ENCODE measurements around the gene ANAPC16. TPM values are rescaled to one million over a fixed set of nuclear protein-coding genes. Genes with fewer than 3 reads are reported as not detected.
A peak's percentile ranks its signal among the peaks of the same experiment; 100 is the strongest.

Gene ANAPC16
- total and polyA plus RNA-seq, 2 experiments from 2014 or later: 77.5 to 126 TPM

GRCh38 chr10:72241691-72242252 is 26.0 kb downstream of the ANAPC16 start:
- H3K4me1 ChIP-seq (ENCODE audit: insufficient read depth): no peaks in the 10 kb centered on the region
- H3K4me3 Mint-ChIP-seq: no peak overlapping the region
- no peak overlapping the region for H3K27ac ChIP-seq (ENCODE audit: low read depth)
- peak overlapping the region; percentile 59 for H2AFZ ChIP-seq
- no peaks in the 10 kb centered on the region for H4K20me1 ChIP-seq (replicated peaks; ENCODE audit: insufficient read depth)
- peaks cover 14% of the 10 kb centered on the region for H3K4me1 Mint-ChIP-seq
- TF ChIP-seq POLR2AphosphoS5 (IDR thresholded peaks at IDR 0.05; ENCODE audit: low read depth) (no peak), EZH2 (IDR thresholded peaks at IDR 0.05; ENCODE audit: low read depth, unreplicated experiment) (no peak)
- no peak overlapping the region for H3K27ac Mint-ChIP-seq
- no peak for DNase-seq (ENCODE audit: low spot score)
- H3K36me3 Mint-ChIP-seq (ENCODE audit: low read depth): peaks cover 3% of the 10 kb centered on the region; the same call in 2 of the 3 replicates
- H3K36me3 ChIP-seq (ENCODE audit: insufficient read depth): no peaks in the 10 kb centered on the region
- no peak overlapping the region for H3K4me2 ChIP-seq
- no peaks in the 10 kb centered on the region for H3K79me2 ChIP-seq (replicated peaks; ENCODE audit: insufficient read depth)
- H3K27me3 Mint-ChIP-seq (ENCODE audit: insufficient read depth, low read depth, poor library complexity): peaks cover 14% of the 10 kb centered on the region
- no peaks in the 10 kb centered on the region for H3K27me3 ChIP-seq (ENCODE audit: insufficient read depth)
- H3K4me3 ChIP-seq: no peak overlapping the region
- peaks cover 6% of the 10 kb centered on the region; the same call in 1 of the 2 replicates for H3K9me2 ChIP-seq (ENCODE audit: insufficient read depth)
- peaks cover 4% of the 10 kb centered on the region; the same call in 1 of the 2 replicates for H3F3A ChIP-seq (replicated peaks; ENCODE audit: low read depth)
- H3K9me3 Mint-ChIP-seq: no peaks in the 10 kb centered on the region
- no peak for ATAC-seq

GRCh38 chr10:72242675-72243074 is 26.9 kb downstream of the ANAPC16 start:
- H3K4me2 ChIP-seq: no peak overlapping the region
- peaks cover 16% of the 10 kb centered on the region for H3K4me1 Mint-ChIP-seq
- H3K36me3 Mint-ChIP-seq (ENCODE audit: low read depth): no peaks in the 10 kb centered on the region; the same call in 2 of the 3 replicates
- H3F3A ChIP-seq (replicated peaks; ENCODE audit: low read depth): no peaks in the 10 kb centered on the region; the same call in 1 of the 2 replicates
- H3K9me3 Mint-ChIP-seq: no peaks in the 10 kb centered on the region
- H3K27me3 ChIP-seq (ENCODE audit: insufficient read depth): no peaks in the 10 kb centered on the region
- H4K20me1 ChIP-seq (replicated peaks; ENCODE audit: insufficient read depth): no peaks in the 10 kb centered on the region
- peak; percentile 31 for DNase-seq (ENCODE audit: low spot score)
- H3K4me1 ChIP-seq (ENCODE audit: insufficient read depth): peaks cover 5% of the 10 kb centered on the region
- no peak overlapping the region; the same call in 2 of the 3 replicates for H3K4me3 Mint-ChIP-seq
- ATAC-seq: no peak
- peaks cover 17% of the 10 kb centered on the region for H3K27me3 Mint-ChIP-seq (ENCODE audit: insufficient read depth, low read depth, poor library complexity)
- H3K27ac Mint-ChIP-seq: peak overlapping the region; percentile 66; the same call in 1 of the 2 replicates
- peaks cover 6% of the 10 kb centered on the region; the same call in 1 of the 2 replicates for H3K9me2 ChIP-seq (ENCODE audit: insufficient read depth)
- no peaks in the 10 kb centered on the region for H3K36me3 ChIP-seq (ENCODE audit: insufficient read depth)
- H3K27ac ChIP-seq (ENCODE audit: low read depth): no peak overlapping the region
- H2AFZ ChIP-seq: peak overlapping the region; percentile 59
- H3K79me2 ChIP-seq (replicated peaks; ENCODE audit: insufficient read depth): no peaks in the 10 kb centered on the region
- no peak overlapping the region for H3K4me3 ChIP-seq
- TF ChIP-seq ZNF331 (CRISPR knock-in tag; IDR thresholded peaks at IDR 0.05; ENCODE audit: low read depth) (no peak), EZH2phosphoT487 (IDR thresholded peaks at IDR 0.05; ENCODE audit: unreplicated experiment) (no peak), ZNF462 (CRISPR knock-in tag; IDR thresholded peaks at IDR 0.05) (no peak), NANOG (IDR thresholded peaks at IDR 0.05; ENCODE audit: borderline replicate concordance) (no peak), JUNB (IDR thresholded peaks at IDR 0.05; ENCODE audit: unreplicated experiment) (no peak), CREB1 (CRISPR knock-in tag; IDR thresholded peaks at IDR 0.05; ENCODE audit: low read depth) (no peak), ETS1 (IDR thresholded peaks at IDR 0.05) (no peak), REST (IDR thresholded peaks at IDR 0.05; ENCODE audit: unreplicated experiment) (no peak)

Data from GM23338 (cell line).